OCI-LY1 (cell line): ENCODE data around the gene VPS45.

Experiments
- EZH2 ChIP-seq: fragments of 200-600 bp; sonication (generic), shearing (Covaris generic); IDR thresholded peaks from 2 replicates; pipeline ENCODE4 v1.8.0; 2017; ENCODE audit warnings: borderline replicate concordance, mixed run types, mild to moderate bottlenecking, antibody characterized with exemption, low read length, moderate library complexity, mixed read lengths
- TF ChIP-seq, protein P1 (sequence below): fragments of 200-600 bp; sonication (generic), shearing (Covaris generic); IDR thresholded peaks from 2 replicates; pipeline ENCODE4 v1.5.1; 2017; ENCODE audit warnings: mild to moderate bottlenecking, antibody characterized with exemption, low read length, moderate library complexity, mixed read lengths

DNA sequence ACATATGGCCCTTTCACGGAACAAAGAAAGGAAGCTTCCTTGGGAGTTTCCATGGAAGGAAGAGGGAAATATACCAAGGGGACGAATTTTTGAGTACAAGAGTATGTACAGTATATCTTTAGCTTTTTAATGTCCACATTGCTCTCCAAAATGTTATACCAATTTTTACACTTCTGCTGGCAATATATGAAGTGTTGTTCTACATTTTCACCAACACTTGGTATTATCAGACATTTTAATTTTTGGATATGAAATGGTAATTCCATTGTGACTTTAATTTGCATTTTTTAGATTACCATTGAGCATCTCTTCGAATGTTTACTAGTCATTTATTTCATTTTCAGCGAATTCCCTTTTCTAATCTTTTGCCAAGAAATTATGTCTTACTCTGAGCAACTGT is 5.5 kb upstream of the VPS45 start:
- no peak for TF ChIP-seq EZH2
- TF ChIP-seq, protein P1, sequence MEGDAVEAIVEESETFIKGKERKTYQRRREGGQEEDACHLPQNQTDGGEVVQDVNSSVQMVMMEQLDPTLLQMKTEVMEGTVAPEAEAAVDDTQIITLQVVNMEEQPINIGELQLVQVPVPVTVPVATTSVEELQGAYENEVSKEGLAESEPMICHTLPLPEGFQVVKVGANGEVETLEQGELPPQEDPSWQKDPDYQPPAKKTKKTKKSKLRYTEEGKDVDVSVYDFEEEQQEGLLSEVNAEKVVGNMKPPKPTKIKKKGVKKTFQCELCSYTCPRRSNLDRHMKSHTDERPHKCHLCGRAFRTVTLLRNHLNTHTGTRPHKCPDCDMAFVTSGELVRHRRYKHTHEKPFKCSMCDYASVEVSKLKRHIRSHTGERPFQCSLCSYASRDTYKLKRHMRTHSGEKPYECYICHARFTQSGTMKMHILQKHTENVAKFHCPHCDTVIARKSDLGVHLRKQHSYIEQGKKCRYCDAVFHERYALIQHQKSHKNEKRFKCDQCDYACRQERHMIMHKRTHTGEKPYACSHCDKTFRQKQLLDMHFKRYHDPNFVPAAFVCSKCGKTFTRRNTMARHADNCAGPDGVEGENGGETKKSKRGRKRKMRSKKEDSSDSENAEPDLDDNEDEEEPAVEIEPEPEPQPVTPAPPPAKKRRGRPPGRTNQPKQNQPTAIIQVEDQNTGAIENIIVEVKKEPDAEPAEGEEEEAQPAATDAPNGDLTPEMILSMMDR, result no peak
